GM12878 (cell line): ENCODE results near the gene FEN1. TPM values are rescaled to one million over a fixed set of nuclear protein-coding genes. Genes with fewer than 3 reads are reported as not detected.

Experiments used
- BCL3 ChIP-seq: IDR thresholded peaks from 2 replicates; pipeline ENCODE4 v1.6.1; 2011; ENCODE audit warnings: borderline replicate concordance, low read depth, mild to moderate bottlenecking, moderate library complexity, low read length; ENCODE audit not compliant: insufficient read depth, poor library complexity, severe bottlenecking
- CBX5 ChIP-seq: sonication (generic); IDR thresholded peaks from 2 replicates; pipeline ENCODE4 v1.6.1; 2016; ENCODE audit warnings: low read depth, moderate library complexity, mild to moderate bottlenecking, inconsistent platforms
- E4F1 ChIP-seq: fragments of 450-650 bp; IDR thresholded peaks from 2 replicates; pipeline ENCODE4 v1.6.1; 2018; ENCODE audit warnings: borderline replicate concordance, mild to moderate bottlenecking; ENCODE audit not compliant: partially characterized antibody
- EGR1 ChIP-seq, 2 experiments: IDR thresholded peaks; 1 replicate in 1 of 2; 2 replicates in 1 of 2; pipeline ENCODE4 v1.6.1; 2011 to 2012; ENCODE audit warnings: low read depth in 2 of 2, low read length in 2 of 2, borderline replicate concordance in 1 of 2, mild to moderate bottlenecking in 1 of 2, moderate library complexity in 1 of 2
- JUNB ChIP-seq: IDR thresholded peaks from 2 replicates; pipeline ENCODE4 v1.6.1; 2016; ENCODE audit warnings: antibody characterized with exemption, mild to moderate bottlenecking
- NFIC ChIP-seq: IDR thresholded peaks from 2 replicates; pipeline ENCODE4 v1.6.1; 2012; ENCODE audit warnings: low read depth, mild to moderate bottlenecking, inconsistent platforms, low read length, moderate library complexity
- NFYA ChIP-seq: IDR thresholded peaks from 2 replicates; pipeline ENCODE4 v1.6.1; 2011; ENCODE audit warnings: low read depth, mild to moderate bottlenecking, low read length, improper control_type of control experiment, borderline replicate concordance
- RBBP5 ChIP-seq: fragments of 200-600 bp; sonication (generic); conservative IDR thresholded peaks from 2 replicates; pipeline ENCODE4 v1.6.1; 2016
- SKIL ChIP-seq: fragments of 450-650 bp; IDR thresholded peaks from 2 replicates; pipeline ENCODE4 v1.6.1; 2017; ENCODE audit warnings: mild to moderate bottlenecking, low read depth, inconsistent platforms; ENCODE audit not compliant: poor library complexity, severe bottlenecking
- SPI1 ChIP-seq: IDR thresholded peaks from 2 replicates; pipeline ENCODE4 v1.6.1; 2011; ENCODE audit warnings: low read depth, mild to moderate bottlenecking, low read length, moderate library complexity, borderline replicate concordance; ENCODE audit not compliant: insufficient read depth
- YY1 ChIP-seq: IDR thresholded peaks from 2 replicates; pipeline ENCODE4 v1.6.1; 2011; ENCODE audit warnings: low read depth, mild to moderate bottlenecking, low read length
- polyA plus RNA-seq, 11 experiments: library from polyadenylated mRNA; depleted of rRNA in 4 of 11; unstranded in 6 of 11; stranded (reverse) in 5 of 11; fragments of >200 nt; fragmentation: Nextera tagmentation in 4 of 11; fragmentation: Illumina TruSeq in 1 of 11; extraction: Ambion mirVana in 4 of 11; extraction: Trizol in 1 of 11; gene quantifications; 1 replicate in 1 of 11; 2 replicates in 10 of 11; pipeline versions ENCODE4 v1.2.1 to v1.2.3, GENCODE V29; 2011 to 2016; ENCODE audit warnings: inconsistent platforms in 2 of 11, missing spikeins in 2 of 11, low read depth in 1 of 11
- total RNA-seq, 4 experiments: library from RNA; depleted of rRNA in 3 of 4; stranded (reverse); fragments of >200 nt in 3 of 4; fragmentation: Illumina TruSeq in 1 of 4; extraction: Trizol in 1 of 4; gene quantifications; 2 replicates each; pipeline versions ENCODE4 v1.2.1 to v1.2.3, GENCODE V29; 2013 to 2021

Gene FEN1
- total and polyA plus RNA-seq, 10 of the 15 experiments (the other 5 are each of a cell fraction or from before 2014, with no cell fraction given): 54.8 to 282 (median 125) TPM

- no peak for TF ChIP-seq CBX5
- no peak for TF ChIP-seq RBBP5
- no peak for TF ChIP-seq SKIL
- no peak for TF ChIP-seq NFYA
- TF ChIP-seq E4F1: no peak
- no peak for TF ChIP-seq NFIC
- no peak for TF ChIP-seq BCL3
- no peak for TF ChIP-seq EGR1 (IDR thresholded peaks at IDR 0.05; ENCODE audit: borderline replicate concordance in 1 of 2, low read depth in 2 of 2, low read length in 2 of 2)
- TF ChIP-seq SPI1: no peak
- no peak for TF ChIP-seq YY1
- TF ChIP-seq JUNB: no peak
- TF ChIP-seq, all 136 proteins: peak for 0
Measured at GRCh38 chr11:61761440-61762222, 31.1 kb upstream of the FEN1 start (continued).
